H1 (cell line): ENCODE measurements around the gene MLYCD. TPM values are rescaled to one million over a fixed set of nuclear protein-coding genes. Genes with fewer than 3 reads are reported as not detected.

Source experiments
- CTCF ChIA-PET: fragments of 300-600 bp; sonication (Branson Sonifier 250); formaldehyde crosslinking; loops from one replicate; lab custom pipeline; 2021; ENCODE audit not compliant: partially characterized antibody; lab: Charles Lee
- POLR2A ChIA-PET: fragments of 300-600 bp; sonication (Branson Sonifier 250); formaldehyde crosslinking; loops from one replicate; lab custom pipeline; 2021; ENCODE audit warnings: inconsistent platforms; ENCODE audit not compliant: partially characterized antibody; lab: Charles Lee
- DNase-seq, 2 experiments: peaks; one replicate each; pipeline versions ENCODE4 v3.0.0 to v3.0.0-alpha.2; 2010 to 2022; ENCODE audit warnings: low spot score in 2 of 2, low read depth in 1 of 2, mixed read lengths in 1 of 2
- FAIRE-seq: peaks from 2 replicates; lab custom pipeline; 2011; peaks lifted over from hg19 to GRCh38; lab: Jason Lieb, UNC
- H2AFZ ChIP-seq: 2 replicates; pipeline ENCODE4 v1.8.1; 2012; ENCODE audit warnings: low read length, inconsistent platforms
- H2AK5ac ChIP-seq: 2 replicates; pipeline ENCODE4 v1.6.1; 2013; ENCODE audit warnings: low read depth, low read length
- H2BK120ac ChIP-seq: replicated peaks from 2 replicates; pipeline ENCODE3; 2013; ENCODE audit warnings: low read depth, low read length, inconsistent platforms
- H2BK12ac ChIP-seq: 2 replicates; pipeline ENCODE4 v1.6.1; 2013; ENCODE audit warnings: low read depth, low read length
- H2BK15ac ChIP-seq: 2 replicates; pipeline ENCODE4 v1.6.1; 2013; ENCODE audit warnings: low read length
- H2BK20ac ChIP-seq: 2 replicates; pipeline ENCODE4 v1.6.1; 2013; ENCODE audit warnings: low read length
- H2BK5ac ChIP-seq: 2 replicates; pipeline ENCODE4 v1.6.1; 2013; ENCODE audit warnings: low read depth, low read length
- H3K14ac ChIP-seq: 2 replicates; pipeline ENCODE4 v1.6.1; 2013; ENCODE audit warnings: inconsistent platforms; ENCODE audit not compliant: insufficient read length
- H3K18ac ChIP-seq: 2 replicates; pipeline ENCODE4 v1.6.1; 2013; ENCODE audit warnings: low read length; ENCODE audit errors: extremely low read depth
- H3K23ac ChIP-seq: 2 replicates; pipeline ENCODE4 v1.6.1; 2013; ENCODE audit warnings: inconsistent platforms; ENCODE audit not compliant: insufficient read length
- H3K23me2 ChIP-seq: 2 replicates; pipeline ENCODE4 v1.6.1; 2013; ENCODE audit warnings: low read depth, low read length
- H3K27ac ChIP-seq: 2 replicates; pipeline ENCODE4 v1.6.1; 2011; ENCODE audit warnings: low read depth, low read length, inconsistent platforms
- H3K27me3 ChIP-seq, 4 experiments: replicated peaks in 1 of 4; 1 replicate in 1 of 4; 2 replicates in 3 of 4; pipeline versions ENCODE4 v1.6.1 to v1.8.1; 2011 to 2013; ENCODE audit warnings: low read length in 3 of 4, mild to moderate bottlenecking in 3 of 4, inconsistent platforms in 2 of 4, mixed read lengths in 2 of 4, moderate library complexity in 1 of 4; ENCODE audit not compliant: control insufficient read depth in 3 of 4, insufficient read depth in 3 of 4; ENCODE audit errors: extremely low read depth in 1 of 4
- H3K36me3 ChIP-seq, 4 experiments: 2 replicates each; pipeline versions ENCODE4 v1.6.1 to v1.8.1; 2011 to 2013; ENCODE audit warnings: mild to moderate bottlenecking in 4 of 4, low read length in 3 of 4, moderate library complexity in 2 of 4, control low read depth in 1 of 4, inconsistent platforms in 1 of 4; ENCODE audit not compliant: insufficient read depth in 4 of 4, control insufficient read depth in 2 of 4
- H3K4ac ChIP-seq: replicated peaks from 2 replicates; pipeline ENCODE3; 2013; ENCODE audit warnings: low read length, low read depth, mixed read lengths, inconsistent platforms; ENCODE audit not compliant: insufficient read length
- H3K4me1 ChIP-seq, 4 experiments: replicated peaks in 1 of 4; 1 replicate in 1 of 4; 2 replicates in 3 of 4; pipeline versions ENCODE4 v1.6.1 to v1.8.1; 2011 to 2013; ENCODE audit warnings: low read length in 3 of 4, inconsistent platforms in 2 of 4, mixed read lengths in 1 of 4; ENCODE audit not compliant: insufficient read depth in 4 of 4, control insufficient read depth in 3 of 4
- H3K4me2 ChIP-seq, 2 experiments: 2 replicates each; pipeline versions ENCODE4 v1.6.1 to v1.8.1; 2011 to 2013; ENCODE audit warnings: low read depth in 2 of 2, low read length in 2 of 2, control low read depth in 1 of 2, inconsistent platforms in 1 of 2, mild to moderate bottlenecking in 1 of 2; ENCODE audit not compliant: insufficient read depth in 1 of 2
- H3K4me3 ChIP-seq, 4 experiments: fragments of 200-600, 300-600 bp in 1 of 4; sonication (generic), shearing (Covaris generic), sonication (Bioruptor Twin) in 1 of 4; 2 replicates each; pipeline versions ENCODE4 v1.5.1 to v1.8.1; 2011 to 2016; ENCODE audit warnings: low read length in 4 of 4, low read depth in 3 of 4, control low read depth in 2 of 4, inconsistent platforms in 2 of 4, mild to moderate bottlenecking in 2 of 4, mixed read lengths in 1 of 4, moderate library complexity in 1 of 4; ENCODE audit not compliant: insufficient read depth in 2 of 4; ENCODE audit errors: extremely low read depth in 1 of 4
- H3K56ac ChIP-seq: replicated peaks from 2 replicates; pipeline ENCODE3; 2013; ENCODE audit warnings: low read depth, mild to moderate bottlenecking, mixed read lengths, low read length, inconsistent platforms; ENCODE audit not compliant: insufficient read length
- H3K79me1 ChIP-seq: 2 replicates; pipeline ENCODE4 v1.6.1; 2013; ENCODE audit warnings: low read depth, low read length, control low read depth
- H3K79me2 ChIP-seq, 2 experiments: 2 replicates each; pipeline versions ENCODE4 v1.6.1 to v1.8.1; 2012 to 2013; ENCODE audit warnings: low read length in 2 of 2, mild to moderate bottlenecking in 2 of 2, inconsistent platforms in 1 of 2; ENCODE audit not compliant: insufficient read depth in 2 of 2, control insufficient read depth in 1 of 2
- H3K9ac ChIP-seq, 4 experiments: replicated peaks in 1 of 4; 1 replicate in 1 of 4; 2 replicates in 3 of 4; pipeline versions ENCODE4 v1.6.1 to v1.8.1; 2011 to 2013; ENCODE audit warnings: low read depth in 3 of 4, low read length in 3 of 4, control low read depth in 2 of 4, mild to moderate bottlenecking in 2 of 4, moderate library complexity in 2 of 4, inconsistent platforms in 1 of 4; ENCODE audit errors: extremely low read depth in 1 of 4
- H3K9me3 ChIP-seq, 2 experiments: 2 replicates each; pipeline versions ENCODE4 v1.6.1 to v1.8.1; 2012 to 2013; ENCODE audit warnings: mild to moderate bottlenecking in 2 of 2, moderate library complexity in 2 of 2, control low read depth in 1 of 2, inconsistent platforms in 1 of 2, low read depth in 1 of 2, low read length in 1 of 2, mixed read lengths in 1 of 2; ENCODE audit not compliant: insufficient read depth in 2 of 2
- H4K20me1 ChIP-seq, 2 experiments: replicated peaks in 1 of 2; 2 replicates each; pipeline versions ENCODE3 to v1.8.1; 2011 to 2013; ENCODE audit warnings: inconsistent platforms in 2 of 2, low read length in 2 of 2, mild to moderate bottlenecking in 1 of 2; ENCODE audit not compliant: insufficient read depth in 2 of 2, control insufficient read depth in 1 of 2
- H4K5ac ChIP-seq: 2 replicates; pipeline ENCODE4 v1.6.1; 2013; ENCODE audit warnings: low read length, low read depth, mixed read lengths, inconsistent platforms; ENCODE audit not compliant: insufficient read length
- H4K8ac ChIP-seq: 2 replicates; pipeline ENCODE4 v1.8.0; 2013; ENCODE audit warnings: mild to moderate bottlenecking, moderate library complexity, low read length, inconsistent platforms; ENCODE audit not compliant: insufficient read depth; ENCODE audit errors: extremely low read depth
- H4K91ac ChIP-seq: replicated peaks from 2 replicates; pipeline ENCODE3; 2013; ENCODE audit warnings: low read length, mixed read lengths, inconsistent platforms; ENCODE audit not compliant: insufficient read length
- BACH1 ChIP-seq: IDR thresholded peaks from 2 replicates; pipeline ENCODE4 v1.6.1; 2012; ENCODE audit warnings: low read length, improper control_type of control experiment
- CBX5 ChIP-seq: fragments of 300-800, 300-1000 bp; sonication (generic); IDR thresholded peaks from 2 replicates; pipeline ENCODE4 v1.7.1; 2016; ENCODE audit warnings: antibody characterized with exemption, low read length, low read depth
- EGR1 ChIP-seq: IDR thresholded peaks from 2 replicates; pipeline ENCODE4 v1.6.1; 2011; ENCODE audit warnings: low read depth, low read length, borderline replicate concordance
- HDAC2 ChIP-seq, 2 experiments: fragments of 300-600 bp in 1 of 2; sonication (generic) in 1 of 2; IDR thresholded peaks; 2 replicates each; pipeline ENCODE4 v1.6.1; 2011 to 2012; ENCODE audit warnings: low read depth in 2 of 2, low read length in 2 of 2, mild to moderate bottlenecking in 2 of 2, moderate library complexity in 2 of 2, borderline replicate concordance in 1 of 2, inconsistent platforms in 1 of 2
- KDM5A ChIP-seq: fragments of 200-600 bp; IDR thresholded peaks from 2 replicates; pipeline ENCODE4 v1.7.1; 2012; ENCODE audit warnings: mild to moderate bottlenecking, low read length, inconsistent platforms, mixed read lengths
- RAD21 ChIP-seq, 2 experiments: IDR thresholded peaks in 1 of 2; conservative IDR thresholded peaks in 1 of 2; 2 replicates each; pipeline ENCODE4 v1.6.1; 2011; ENCODE audit warnings: low read depth in 2 of 2, low read length in 2 of 2, improper control_type of control experiment in 1 of 2, inconsistent platforms in 1 of 2, mild to moderate bottlenecking in 1 of 2, moderate library complexity in 1 of 2
- WGBS, 2 experiments: shearing (Covaris generic) in 1 of 2; methylation state at CpG; one replicate each; pipeline versions ENCODE4 v1.1.6 to v1.1.7; 2013 to 2015; ENCODE audit warnings: low lambda C conversion rate in 2 of 2, mixed read lengths in 2 of 2, inconsistent platforms in 1 of 2, low coverage in 1 of 2, missing lambda C conversion rate in 1 of 2; ENCODE audit not compliant: insufficient replicate concordance in 2 of 2, insufficient coverage in 1 of 2, insufficient read length in 1 of 2; ENCODE audit errors: extremely low coverage in 1 of 2, missing lambda C conversion rate in 1 of 2; 5-methylcytosine and 5-hydroxymethylcytosine counted together
- polyA plus RNA-seq, 7 experiments: library from polyadenylated mRNA; depleted of rRNA in 3 of 7; stranded (reverse) in 5 of 7; unstranded in 2 of 7; fragments of >200 nt in 5 of 7; fragments of 200-250 nt in 2 of 7; gene quantifications; 1 replicate in 5 of 7; 2 replicates in 1 of 7; 4 replicates in 1 of 7; pipeline versions ENCODE4 v1.2.1 to v1.2.3, GENCODE V29; 2011 to 2013; ENCODE audit warnings: missing spikeins in 2 of 7, mixed read lengths in 2 of 7
- total RNA-seq: library from RNA; stranded (reverse); fragmentation: NEBNext Ultra II Directional; extraction: Animal tissue kit (Norgen Biotek cat#: 25700); gene quantifications from 2 replicates; pipeline ENCODE4 v1.2.1, GENCODE V29; 2021
- TF ChIP-seq, protein P1 (sequence below), 3 experiments: IDR thresholded peaks; 1 replicate in 2 of 3; 2 replicates in 1 of 3; pipeline versions ENCODE4 v1.5.1 to v1.6.1; 2011; ENCODE audit warnings: low read length in 3 of 3, mild to moderate bottlenecking in 3 of 3, inconsistent platforms in 2 of 3, low read depth in 1 of 3, moderate library complexity in 1 of 3; ENCODE audit not compliant: insufficient read depth in 1 of 3; ENCODE audit errors: control extremely low read depth in 1 of 3

The MLYCD gene
- total and polyA plus RNA-seq, 2 of the 8 experiments (the other 6 are each of a cell fraction or from before 2014, with no cell fraction given), result 3.7 to 7.0 TPM

GRCh38 chr16:83953796-83954576 is 55.1 kb downstream of the MLYCD start:
- POLR2A ChIA-PET, result interaction anchor here (0.7 to 1.4 kb wide), 6 partner anchors 13 to 90 kb away, joined by 3 to 4 read pairs (median 3); no protein-coding TSS in a partner anchor
- 79% methylated on average over 18 of the region's 19 CpGs; no CpG with 5 or more reads in 1 of the 2 experiments for WGBS, 2 experiments

More at GRCh38 chr16:83953796-83954576, 55.1 kb downstream of the MLYCD start:
- no peaks in the 10 kb centered on the region for H3K79me2 ChIP-seq
- no peak overlapping the region for H3K14ac ChIP-seq
- no peak overlapping the region for H3K4ac ChIP-seq
- H2BK12ac ChIP-seq, result no peak overlapping the region
- H4K5ac ChIP-seq, result no peak overlapping the region
- H3K27ac ChIP-seq, result no peak overlapping the region
- H2AFZ ChIP-seq, result no peak overlapping the region
- no peak overlapping the region for H2BK120ac ChIP-seq
- no peak overlapping the region for H3K9ac ChIP-seq
- H2BK20ac ChIP-seq, result no peak overlapping the region
- H4K20me1 ChIP-seq, result no peaks in the 10 kb centered on the region
- 0 out of 2 replicates have a peak, but pooled peaks cover 1% of the 10 kb centered on the region for H3K23me2 ChIP-seq
- CTCF ChIA-PET, result interaction anchor here (0.6 to 16.0 kb wide), 26 partner anchors 10 to 360 kb away, joined by 3 to 366 read pairs (median 4); partner anchors contain the start of gene SLC38A8
- no peaks in the 10 kb centered on the region for H3K36me3 ChIP-seq
- TF ChIP-seq BACH1 (no peak), HDAC2 (IDR thresholded peaks at IDR 0.05; ENCODE audit: borderline replicate concordance in 1 of 2, low read depth in 2 of 2, low read length in 2 of 2) (no peak), EGR1 (no peak), KDM5A (no peak), CBX5 (no peak), RAD21 (IDR thresholded peaks at IDR 0.05 in 1 of 2, conservative IDR thresholded peaks at IDR 0.05 in 1 of 2; ENCODE audit: low read depth in 2 of 2, low read length in 2 of 2) (peak; percentile 11 to 14; a peak in 2 of 4 replicates)
- TF ChIP-seq, protein P1, sequence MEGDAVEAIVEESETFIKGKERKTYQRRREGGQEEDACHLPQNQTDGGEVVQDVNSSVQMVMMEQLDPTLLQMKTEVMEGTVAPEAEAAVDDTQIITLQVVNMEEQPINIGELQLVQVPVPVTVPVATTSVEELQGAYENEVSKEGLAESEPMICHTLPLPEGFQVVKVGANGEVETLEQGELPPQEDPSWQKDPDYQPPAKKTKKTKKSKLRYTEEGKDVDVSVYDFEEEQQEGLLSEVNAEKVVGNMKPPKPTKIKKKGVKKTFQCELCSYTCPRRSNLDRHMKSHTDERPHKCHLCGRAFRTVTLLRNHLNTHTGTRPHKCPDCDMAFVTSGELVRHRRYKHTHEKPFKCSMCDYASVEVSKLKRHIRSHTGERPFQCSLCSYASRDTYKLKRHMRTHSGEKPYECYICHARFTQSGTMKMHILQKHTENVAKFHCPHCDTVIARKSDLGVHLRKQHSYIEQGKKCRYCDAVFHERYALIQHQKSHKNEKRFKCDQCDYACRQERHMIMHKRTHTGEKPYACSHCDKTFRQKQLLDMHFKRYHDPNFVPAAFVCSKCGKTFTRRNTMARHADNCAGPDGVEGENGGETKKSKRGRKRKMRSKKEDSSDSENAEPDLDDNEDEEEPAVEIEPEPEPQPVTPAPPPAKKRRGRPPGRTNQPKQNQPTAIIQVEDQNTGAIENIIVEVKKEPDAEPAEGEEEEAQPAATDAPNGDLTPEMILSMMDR (IDR thresholded peaks at IDR 0.05; ENCODE audit: control extremely low read depth in 1 of 3, insufficient read depth in 1 of 3, low read depth in 1 of 3, low read length in 3 of 3), result peak in 2 of 3 experiments; percentile 44 to 56; a peak in 3 of 4 replicates
- TF ChIP-seq, all 59 proteins: peak for 2
- Histone ChIP-seq H2BK5ac (no peak overlapping the region), H2BK15ac (no peak overlapping the region), H2AK5ac (no peak overlapping the region), H4K8ac (peak overlapping the region; percentile 22; the same call in 1 of the 2 replicates), H3K4me3 (peak overlapping the region; percentile 4 to 47 (median 10); a peak in 5 of 8 replicates), H3K23ac (no peak overlapping the region), H3K4me2 (peak overlapping the region; percentile 47 to 54; a peak in 3 of 4 replicates), H3K56ac (no peak overlapping the region), H3K4me1 (peaks cover 2 to 7% (median 4%) of the 10 kb centered on the region in 4 experiments; a peak in 6 of 7 replicates), H3K18ac (no peak overlapping the region; the same call in 1 of the 2 replicates), H4K91ac (no peak overlapping the region), H3K9me3 (no peaks in the 10 kb centered on the region), H3K27me3 (no peaks in the 10 kb centered on the region), H3K79me1 (no peaks in the 10 kb centered on the region)
- FAIRE-seq, result no peak
- no peak for DNase-seq
